Skeletal muscle satellite cell (primary cell): ENCODE results near the gene ITPR3. TPM values are rescaled to one million over a fixed set of nuclear protein-coding genes. Genes with fewer than 3 reads are reported as not detected.
A peak's percentile ranks its signal among the peaks of the same experiment; 100 is the strongest.

Experiments
- H3K27me3 ChIP-seq: 2 replicates; pipeline ENCODE4 v1.7.0; 2013; ENCODE audit warnings: low read length; ENCODE audit not compliant: control insufficient read depth, insufficient read depth
- H3K36me3 ChIP-seq: 2 replicates; pipeline ENCODE4 v1.7.0; 2013; ENCODE audit warnings: mild to moderate bottlenecking, control low read depth, low read length; ENCODE audit not compliant: insufficient read depth
- H3K4me1 ChIP-seq: 2 replicates; pipeline ENCODE4 v1.7.0; 2013; ENCODE audit warnings: low read length; ENCODE audit not compliant: control insufficient read depth, insufficient read depth
- H3K4me2 ChIP-seq: 2 replicates; pipeline ENCODE4 v1.7.0; 2013; ENCODE audit warnings: mild to moderate bottlenecking, low read length
- H3K4me3 ChIP-seq: 2 replicates; pipeline ENCODE4 v1.7.0; 2013; ENCODE audit warnings: low read length
- H3K9ac ChIP-seq: 2 replicates; pipeline ENCODE4 v1.7.0; 2013; ENCODE audit warnings: mild to moderate bottlenecking, low read depth, low read length, moderate library complexity
- H3K9me3 ChIP-seq: replicated peaks from 2 replicates; pipeline ENCODE4 v1.7.0; 2013; ENCODE audit warnings: mild to moderate bottlenecking, control low read depth, low read length
- small RNA-seq: library from RNA; depleted of rRNA; stranded (forward); fragments of <200 nt; gene quantifications from one replicate; pipeline ENCODE3, GENCODE V24; 2012

The ITPR3 gene

DNA sequence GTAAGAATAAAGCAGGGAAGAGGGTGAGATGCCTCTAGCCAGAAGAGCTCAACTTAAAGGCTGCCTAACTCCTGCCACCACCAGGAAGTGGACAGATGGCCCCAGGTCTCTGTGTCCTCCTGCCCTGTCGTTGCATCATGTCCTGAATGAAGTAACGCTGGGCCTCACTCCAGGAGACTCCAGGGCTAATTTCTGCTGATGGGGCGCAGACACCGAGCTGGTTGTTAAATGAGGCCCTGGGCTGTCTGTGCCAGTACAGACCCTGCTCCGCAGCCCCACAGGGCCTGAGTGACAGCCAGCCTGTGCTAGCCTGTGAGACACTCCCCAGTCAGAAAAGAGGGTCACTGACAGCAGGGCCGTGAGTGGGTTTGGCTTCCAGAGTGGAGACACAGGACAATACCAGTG lies 119.1 kb downstream of the ITPR3 start:
- Histone ChIP-seq H3K9me3 (no peaks in the 10 kb centered on the region), H3K27me3 (no peaks in the 10 kb centered on the region), H3K4me1 (peaks cover 46% of the 10 kb centered on the region), H3K9ac (peak overlapping the region; percentile 29), H3K4me3 (no peak overlapping the region), H3K4me2 (peak overlapping the region; percentile 34), H3K36me3 (peaks cover 47% of the 10 kb centered on the region)

DNA sequence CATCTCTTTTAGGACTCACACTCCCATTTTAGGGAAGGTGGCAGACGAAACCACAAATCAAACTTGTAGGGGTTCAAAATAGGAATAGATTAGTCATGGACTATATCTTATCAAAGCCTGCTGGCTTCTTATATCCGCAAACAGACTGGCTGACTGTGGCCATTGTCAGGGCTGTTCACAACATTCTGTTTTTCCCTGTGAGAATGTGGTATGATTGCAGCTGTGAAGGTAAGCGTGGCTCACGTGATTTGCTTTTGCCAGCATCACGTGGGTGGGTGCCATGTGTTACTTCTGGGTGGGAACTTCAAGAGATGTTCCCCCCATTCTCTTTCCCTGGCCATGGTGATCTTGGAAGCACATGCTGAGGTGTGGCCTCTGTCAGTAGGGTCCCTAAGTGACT lies 119.7 kb downstream of the ITPR3 start:
- Histone ChIP-seq H3K4me2 (peak overlapping the region; percentile 34), H3K4me3 (no peak overlapping the region), H3K27me3 (no peaks in the 10 kb centered on the region), H3K36me3 (peaks cover 44% of the 10 kb centered on the region), H3K9me3 (no peaks in the 10 kb centered on the region), H3K9ac (peak overlapping the region; percentile 29), H3K4me1 (peaks cover 52% of the 10 kb centered on the region)

DNA sequence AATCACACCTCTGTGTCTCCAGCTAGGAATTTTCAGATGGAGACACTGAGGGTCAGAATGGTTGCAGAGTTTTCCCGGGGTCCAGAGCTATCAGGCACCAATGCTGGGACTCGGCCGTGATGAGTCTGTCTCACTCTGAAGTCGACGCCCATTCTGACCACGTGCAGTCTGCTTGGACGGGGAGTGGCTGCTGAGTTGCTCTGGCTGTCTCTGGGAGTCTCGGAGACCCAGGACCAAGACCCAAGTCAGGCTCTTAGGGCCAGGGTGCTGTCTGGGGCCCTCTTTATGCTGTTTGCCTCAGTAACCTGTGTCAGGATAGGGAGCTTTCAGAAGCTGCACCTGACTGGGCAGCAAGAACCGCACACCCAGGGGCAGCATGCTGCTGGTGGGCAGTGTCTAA lies 121.0 kb downstream of the ITPR3 start:
- peaks cover 41% of the 10 kb centered on the region for H3K36me3 ChIP-seq
- peaks cover 65% of the 10 kb centered on the region for H3K4me1 ChIP-seq
- H3K4me2 ChIP-seq: peak overlapping the region; percentile 84
- no peak overlapping the region for H3K9ac ChIP-seq
- no peak overlapping the region for H3K4me3 ChIP-seq
- no peaks in the 10 kb centered on the region for H3K27me3 ChIP-seq
- H3K9me3 ChIP-seq: no peaks in the 10 kb centered on the region

DNA sequence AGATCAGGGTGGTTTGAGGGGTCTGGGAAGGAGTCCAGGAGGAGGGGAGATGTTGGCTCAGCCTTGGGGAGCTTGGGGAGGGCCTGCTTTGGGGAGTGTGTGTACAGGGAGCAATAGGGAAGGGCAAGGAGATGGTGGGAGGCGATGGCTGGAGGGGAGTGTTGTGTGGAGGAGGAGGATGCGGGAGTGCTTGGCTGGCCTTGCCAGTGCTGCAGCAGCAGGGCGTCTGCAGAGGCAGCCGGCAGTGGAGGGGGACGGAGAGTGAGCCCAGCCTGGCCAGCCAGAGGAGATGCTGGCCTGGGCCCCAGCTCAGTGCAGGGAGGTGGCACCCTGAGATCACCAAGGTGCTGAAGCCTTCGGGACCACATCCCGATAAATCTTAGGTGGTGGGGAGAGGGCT lies 121.7 kb downstream of the ITPR3 start:
- Histone ChIP-seq H3K4me2 (peak overlapping the region; percentile 84), H3K36me3 (peaks cover 39% of the 10 kb centered on the region), H3K27me3 (no peaks in the 10 kb centered on the region), H3K9me3 (no peaks in the 10 kb centered on the region), H3K4me3 (peak overlapping the region; percentile 42), H3K4me1 (peaks cover 72% of the 10 kb centered on the region), H3K9ac (no peak overlapping the region)

DNA sequence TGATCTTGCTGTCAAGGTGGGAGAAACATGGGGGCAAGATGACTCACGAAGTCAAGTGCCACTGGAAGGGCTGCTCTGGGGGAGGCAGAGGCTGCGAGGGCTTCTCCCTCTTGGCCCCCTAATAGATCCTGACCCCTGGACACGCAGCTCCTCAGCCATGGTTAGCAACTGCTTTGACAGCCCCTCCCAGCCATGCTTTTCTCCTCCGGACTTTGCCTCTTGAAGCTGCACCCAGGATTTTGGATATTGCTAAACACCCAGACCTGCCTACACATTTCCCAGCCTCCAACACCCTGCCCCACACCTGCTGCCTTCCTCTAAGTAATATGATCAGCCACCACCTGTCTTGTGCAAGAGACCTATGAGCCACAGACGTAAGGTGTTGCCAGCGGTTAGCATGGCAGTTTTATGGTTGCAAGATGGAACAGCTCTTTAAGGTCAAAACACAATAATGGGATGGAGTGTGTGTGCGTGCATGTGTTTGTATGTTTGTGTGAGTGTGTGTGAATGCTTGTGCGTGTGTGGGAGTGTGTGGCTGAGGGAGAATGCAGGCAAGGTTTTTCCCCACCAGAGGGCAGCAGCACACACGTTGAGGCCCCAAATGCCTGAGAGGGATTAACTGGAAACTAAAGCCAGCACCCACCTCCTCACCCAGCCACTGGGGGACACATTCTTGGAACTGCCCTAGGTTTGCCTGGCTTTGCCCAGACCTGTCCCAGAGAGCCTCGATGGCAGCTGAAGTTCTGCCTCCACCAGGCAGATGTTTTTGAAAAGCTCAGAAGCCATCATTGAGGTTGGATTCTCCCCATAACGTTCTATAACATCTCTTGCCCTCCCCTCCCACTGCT lies 123.1 kb downstream of the ITPR3 start:
- Histone ChIP-seq H3K9me3 (no peaks in the 10 kb centered on the region), H3K9ac (peak overlapping the region; percentile 30), H3K36me3 (peaks cover 26% of the 10 kb centered on the region), H3K4me1 (peaks cover 75% of the 10 kb centered on the region), H3K27me3 (no peaks in the 10 kb centered on the region), H3K4me3 (peak overlapping the region; percentile 79), H3K4me2 (peak overlapping the region; percentile 84)

DNA sequence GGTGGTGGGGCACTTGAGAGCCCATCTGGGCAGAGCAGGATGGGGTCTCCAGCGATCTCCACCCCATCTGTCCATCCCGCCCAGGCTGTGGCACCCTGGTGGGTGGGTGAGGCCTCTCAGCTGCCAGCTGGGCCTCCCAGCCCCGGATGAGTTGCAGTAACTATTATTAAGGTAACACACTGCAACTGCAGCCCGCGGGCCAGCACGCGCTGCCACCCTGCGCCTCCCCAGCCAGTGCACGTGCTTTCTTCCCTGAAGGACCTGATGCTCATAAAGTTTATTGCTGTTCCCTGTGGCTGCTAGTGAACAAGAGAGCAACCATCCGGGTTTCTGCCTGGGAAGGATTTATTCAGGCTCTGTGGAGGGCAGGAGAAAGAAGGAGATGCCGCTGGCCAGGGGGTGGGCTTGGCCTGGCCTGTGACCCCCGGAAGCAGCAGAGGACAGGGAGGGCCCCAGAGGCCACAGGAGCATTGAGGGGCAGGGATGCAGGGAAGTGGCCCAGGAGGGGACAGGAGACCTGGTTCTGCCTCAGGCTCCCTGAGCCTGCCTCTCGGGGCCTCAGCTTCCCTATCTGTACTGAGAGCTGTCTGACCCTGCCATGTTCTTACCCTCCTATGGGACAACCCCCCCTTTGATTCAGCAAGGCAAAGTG lies 123.9 kb downstream of the ITPR3 start:
- Histone ChIP-seq H3K27me3 (no peaks in the 10 kb centered on the region), H3K4me2 (peak overlapping the region; percentile 84), H3K4me3 (peak overlapping the region; percentile 79), H3K9ac (peak overlapping the region; percentile 89), H3K4me1 (peaks cover 77% of the 10 kb centered on the region), H3K36me3 (peaks cover 18% of the 10 kb centered on the region), H3K9me3 (no peaks in the 10 kb centered on the region)

DNA sequence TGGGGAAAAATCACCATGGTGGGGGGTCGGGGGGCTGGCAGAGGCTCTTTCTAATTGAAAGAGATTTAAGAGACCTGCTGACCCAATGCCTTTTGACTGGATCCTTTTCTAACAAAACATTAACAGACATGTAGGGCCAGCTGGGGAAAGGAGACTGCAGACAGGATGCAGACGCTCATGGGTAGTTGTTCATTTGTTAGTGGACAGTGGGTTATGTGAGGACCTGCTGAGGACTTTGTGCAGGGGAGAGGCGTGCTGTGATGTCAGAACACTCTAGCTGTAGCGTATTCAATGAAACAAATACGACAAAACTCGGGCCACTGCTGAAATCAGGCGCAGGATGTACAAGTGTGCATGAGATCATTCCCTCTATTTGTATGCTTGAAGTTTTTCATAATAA lies 124.4 kb downstream of the ITPR3 start:
- H3K27me3 ChIP-seq: no peaks in the 10 kb centered on the region
- peak overlapping the region; percentile 89 for H3K9ac ChIP-seq
- peaks cover 77% of the 10 kb centered on the region for H3K4me1 ChIP-seq
- peak overlapping the region; percentile 84 for H3K4me2 ChIP-seq
- peak overlapping the region; percentile 79 for H3K4me3 ChIP-seq
- peaks cover 13% of the 10 kb centered on the region for H3K36me3 ChIP-seq
- H3K9me3 ChIP-seq: no peaks in the 10 kb centered on the region

Small RNA genes within 50 kb of the gene (small RNA-seq; reads per million reads assigned to genes)
- not detected for gene MIR3934
